Nephron (organoid): ENCODE data around the gene PEX11B.
A peak's percentile ranks its signal among the peaks of the same experiment; 100 is the strongest.

Experiments
- H3K27ac Mint-ChIP-seq, 3 experiments: 2 replicates each; pipeline ENCODE4 v1.8.0; 2020; ENCODE audit warnings: mixed read lengths in 3 of 3, mild to moderate bottlenecking in 2 of 3, moderate library complexity in 1 of 3
- H3K27me3 Mint-ChIP-seq: 2 replicates; pipeline ENCODE4 v1.8.0; 2021; ENCODE audit warnings: low read depth, mild to moderate bottlenecking, moderate library complexity, mixed read lengths
- H3K36me3 Mint-ChIP-seq: 2 replicates; pipeline ENCODE4 v1.8.0; 2020; ENCODE audit warnings: low read depth, mixed read lengths
- H3K4me1 Mint-ChIP-seq: 2 replicates; pipeline ENCODE4 v1.8.0; 2020; ENCODE audit warnings: mixed read lengths
- H3K4me3 Mint-ChIP-seq, 3 experiments: 2 replicates each; pipeline ENCODE4 v1.8.0; 2020; ENCODE audit warnings: mild to moderate bottlenecking in 3 of 3, mixed read lengths in 3 of 3, moderate library complexity in 2 of 3
- H3K9me3 Mint-ChIP-seq: 2 replicates; pipeline ENCODE4 v1.8.0; 2020; ENCODE audit warnings: mixed read lengths
- TF ChIP-seq, protein P1 (sequence below), 3 experiments: fragments of 200-600 bp; sonication (generic); IDR thresholded peaks; one replicate each; pipeline ENCODE4 v1.5.0; 2021; ENCODE audit warnings: antibody characterized with exemption in 3 of 3; ENCODE audit not compliant: unreplicated experiment in 3 of 3

Gene PEX11B

DNA sequence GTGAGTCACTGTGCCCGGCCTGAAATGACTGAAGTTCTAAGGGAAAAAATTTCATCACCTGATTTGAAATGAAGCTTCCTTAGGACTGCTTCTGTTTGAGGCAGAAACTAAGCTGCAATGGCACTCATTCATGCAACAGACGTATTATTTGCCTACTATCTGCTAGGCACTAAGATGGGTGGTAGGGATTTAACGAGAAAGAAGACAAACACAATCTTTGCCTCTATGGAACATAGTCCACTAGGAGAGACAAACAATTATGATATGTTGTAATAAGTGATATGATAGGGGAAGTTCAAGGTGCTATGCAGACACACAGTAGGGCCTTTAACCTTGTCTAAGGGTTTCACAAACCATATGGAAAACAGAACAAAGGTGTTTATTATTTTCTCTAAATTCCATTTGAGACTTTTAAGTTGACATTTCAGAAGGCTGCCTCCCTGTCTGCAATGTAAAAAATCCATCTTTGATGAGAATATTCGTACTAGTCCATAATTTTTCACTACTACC is 28.0 kb upstream of the PEX11B start:
- Mint-ChIP-seq H3K9me3 (no peaks in the 10 kb centered on the region), H3K4me3 (no peak overlapping the region), H3K27ac (no peak overlapping the region), H3K4me1 (peaks cover 14% of the 10 kb centered on the region), H3K36me3 (peaks cover 43% of the 10 kb centered on the region), H3K27me3 (no peaks in the 10 kb centered on the region)
- TF ChIP-seq, protein P1, sequence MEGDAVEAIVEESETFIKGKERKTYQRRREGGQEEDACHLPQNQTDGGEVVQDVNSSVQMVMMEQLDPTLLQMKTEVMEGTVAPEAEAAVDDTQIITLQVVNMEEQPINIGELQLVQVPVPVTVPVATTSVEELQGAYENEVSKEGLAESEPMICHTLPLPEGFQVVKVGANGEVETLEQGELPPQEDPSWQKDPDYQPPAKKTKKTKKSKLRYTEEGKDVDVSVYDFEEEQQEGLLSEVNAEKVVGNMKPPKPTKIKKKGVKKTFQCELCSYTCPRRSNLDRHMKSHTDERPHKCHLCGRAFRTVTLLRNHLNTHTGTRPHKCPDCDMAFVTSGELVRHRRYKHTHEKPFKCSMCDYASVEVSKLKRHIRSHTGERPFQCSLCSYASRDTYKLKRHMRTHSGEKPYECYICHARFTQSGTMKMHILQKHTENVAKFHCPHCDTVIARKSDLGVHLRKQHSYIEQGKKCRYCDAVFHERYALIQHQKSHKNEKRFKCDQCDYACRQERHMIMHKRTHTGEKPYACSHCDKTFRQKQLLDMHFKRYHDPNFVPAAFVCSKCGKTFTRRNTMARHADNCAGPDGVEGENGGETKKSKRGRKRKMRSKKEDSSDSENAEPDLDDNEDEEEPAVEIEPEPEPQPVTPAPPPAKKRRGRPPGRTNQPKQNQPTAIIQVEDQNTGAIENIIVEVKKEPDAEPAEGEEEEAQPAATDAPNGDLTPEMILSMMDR (IDR thresholded peaks at IDR 0.05; ENCODE audit: unreplicated experiment in 3 of 3), result no peak

DNA sequence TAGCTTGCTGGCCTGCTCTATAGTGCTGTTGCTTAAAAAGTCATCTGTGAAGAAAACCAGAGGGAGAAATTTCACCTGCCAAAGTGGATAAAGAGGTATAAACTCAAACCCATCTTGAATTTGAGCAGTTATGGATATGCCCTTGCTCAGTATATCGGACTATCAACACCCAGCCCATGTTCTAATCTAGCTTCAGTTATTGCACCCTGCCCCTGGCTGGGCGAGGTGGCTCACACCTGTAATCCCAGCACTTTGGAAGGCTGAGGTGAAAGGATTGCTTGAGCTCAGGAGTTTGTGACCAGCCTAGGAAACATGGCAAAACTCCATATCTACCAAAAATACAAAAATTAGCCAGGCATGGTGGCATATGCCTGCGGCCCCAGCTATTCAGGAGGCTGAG is 26.0 kb upstream of the PEX11B start:
- Mint-ChIP-seq H3K27ac (no peak overlapping the region), H3K4me1 (peaks cover 14% of the 10 kb centered on the region), H3K4me3 (no peak overlapping the region), H3K9me3 (no peaks in the 10 kb centered on the region), H3K36me3 (peaks cover 38% of the 10 kb centered on the region), H3K27me3 (no peaks in the 10 kb centered on the region)
- TF ChIP-seq, protein P1 (IDR thresholded peaks at IDR 0.05; ENCODE audit: unreplicated experiment in 3 of 3), result no peak

DNA sequence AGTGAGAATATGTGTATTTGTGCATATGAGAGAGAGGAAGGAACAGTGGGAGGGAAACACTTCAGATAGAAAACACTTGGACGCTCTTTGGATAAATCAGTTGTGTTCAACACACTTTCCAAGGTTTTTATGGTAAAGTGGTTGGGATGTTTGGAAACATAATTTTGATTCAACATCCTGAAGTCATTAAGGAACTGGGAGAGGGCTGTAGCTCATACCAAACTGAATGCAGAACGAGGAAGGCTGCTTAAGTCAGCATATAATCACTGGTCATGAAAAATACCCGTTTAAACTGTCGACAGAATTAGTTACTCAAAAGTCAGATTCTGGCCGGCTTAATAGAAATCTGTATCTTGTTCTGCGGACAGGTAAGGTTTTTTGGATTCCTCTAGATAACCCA is 24.4 kb upstream of the PEX11B start:
- peak overlapping the region in 1 of 3 experiments; percentile 50 for H3K4me3 Mint-ChIP-seq
- H3K27me3 Mint-ChIP-seq, result no peaks in the 10 kb centered on the region
- TF ChIP-seq, protein P1 (IDR thresholded peaks at IDR 0.05; ENCODE audit: unreplicated experiment in 3 of 3), result no peak
- peak overlapping the region; percentile 91 to 96 (median 91) for H3K27ac Mint-ChIP-seq
- peaks cover 32% of the 10 kb centered on the region for H3K36me3 Mint-ChIP-seq
- H3K4me1 Mint-ChIP-seq, result peaks cover 14% of the 10 kb centered on the region
- no peaks in the 10 kb centered on the region for H3K9me3 Mint-ChIP-seq

DNA sequence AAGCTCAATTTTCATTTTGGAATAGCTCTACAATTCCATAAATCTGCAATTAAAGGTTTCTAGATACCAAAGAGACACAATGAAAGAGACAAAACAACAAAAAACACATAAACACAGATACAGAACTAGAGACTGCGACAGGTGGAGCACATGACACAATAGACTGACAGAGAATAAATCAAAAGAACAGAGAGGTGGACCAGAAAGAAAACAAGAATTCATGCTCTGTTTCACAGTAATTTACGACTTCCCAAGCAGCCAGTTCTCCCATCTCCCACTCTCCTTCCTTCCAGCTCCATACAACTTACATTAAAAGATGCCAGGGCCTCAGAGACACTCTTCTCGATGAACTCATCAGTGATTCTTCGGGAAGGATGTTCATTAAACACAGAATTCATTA is 23.9 kb upstream of the PEX11B start:
- TF ChIP-seq, protein P1 (IDR thresholded peaks at IDR 0.05; ENCODE audit: unreplicated experiment in 3 of 3), result no peak
- Mint-ChIP-seq H3K27me3 (no peaks in the 10 kb centered on the region), H3K36me3 (peaks cover 35% of the 10 kb centered on the region), H3K27ac (peak overlapping the region; percentile 91 to 96 (median 91)), H3K4me3 (peak overlapping the region in 1 of 3 experiments; percentile 50), H3K9me3 (no peaks in the 10 kb centered on the region), H3K4me1 (peaks cover 14% of the 10 kb centered on the region)

DNA sequence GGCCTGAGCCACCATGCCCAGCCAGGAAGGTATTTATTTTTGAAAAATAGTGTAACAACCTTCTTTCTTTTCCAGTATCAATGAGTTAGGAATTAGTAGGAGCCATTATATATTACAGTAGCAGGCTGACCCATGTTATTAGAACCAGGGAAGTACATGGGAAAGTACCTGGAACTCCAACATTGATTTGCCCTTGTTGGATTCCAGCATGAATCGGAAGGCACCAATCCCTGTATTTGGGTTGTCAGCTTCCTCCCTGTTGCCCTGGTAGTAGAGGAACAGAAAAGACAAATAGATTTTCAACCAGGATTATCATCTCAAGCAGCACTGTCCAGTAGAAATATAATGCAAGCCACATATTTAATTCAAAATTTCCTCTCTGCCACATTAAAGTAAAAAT is 18.9 kb upstream of the PEX11B start:
- Mint-ChIP-seq H3K9me3 (no peaks in the 10 kb centered on the region), H3K4me3 (no peak overlapping the region), H3K27me3 (no peaks in the 10 kb centered on the region), H3K4me1 (peaks cover 4% of the 10 kb centered on the region), H3K27ac (no peak overlapping the region), H3K36me3 (peaks cover 43% of the 10 kb centered on the region)
- TF ChIP-seq, protein P1 (IDR thresholded peaks at IDR 0.05; ENCODE audit: unreplicated experiment in 3 of 3), result no peak

DNA sequence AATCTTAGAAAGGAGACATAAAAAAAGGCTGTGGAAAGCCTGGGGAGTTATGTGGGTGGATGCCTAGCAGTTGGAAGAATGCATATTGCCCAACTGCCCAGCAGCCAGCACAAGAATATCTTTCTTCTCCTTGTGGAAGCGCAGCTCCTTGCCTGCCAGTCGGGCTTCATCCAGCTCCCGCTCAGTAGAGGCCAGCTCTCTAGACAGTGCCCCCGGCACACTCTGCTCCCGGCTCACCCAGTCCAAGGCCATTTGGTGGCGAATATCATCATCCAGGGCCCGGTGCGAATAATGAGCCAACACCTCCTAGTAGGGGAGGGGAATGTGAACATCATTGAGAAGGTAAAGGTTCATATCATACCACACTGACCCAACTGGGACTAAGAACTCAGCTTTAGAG is 17.7 kb upstream of the PEX11B start:
- Mint-ChIP-seq H3K27me3 (no peaks in the 10 kb centered on the region), H3K4me3 (no peak overlapping the region), H3K9me3 (no peaks in the 10 kb centered on the region), H3K4me1 (no peaks in the 10 kb centered on the region), H3K36me3 (peaks cover 41% of the 10 kb centered on the region), H3K27ac (no peak overlapping the region)
- TF ChIP-seq, protein P1 (IDR thresholded peaks at IDR 0.05; ENCODE audit: unreplicated experiment in 3 of 3), result no peak
